Stimulated activated CD4-positive, alpha-beta T cell treated with anti-CD3 and anti-CD28 coated beads, Interleukin-12 subunit alpha, Interleukin-12 subunit beta, amount 100 ng/mL, for 24 hours (primary cell): Measurements from ENCODE around the gene PFDN1.

ENCODE experiments used
- DNase-seq, 2 experiments: peaks; one replicate each; pipeline ENCODE4 v3.0.0-alpha.2; 2020; ENCODE audit warnings: low read depth in 2 of 2

PFDN1 gene

DNA sequence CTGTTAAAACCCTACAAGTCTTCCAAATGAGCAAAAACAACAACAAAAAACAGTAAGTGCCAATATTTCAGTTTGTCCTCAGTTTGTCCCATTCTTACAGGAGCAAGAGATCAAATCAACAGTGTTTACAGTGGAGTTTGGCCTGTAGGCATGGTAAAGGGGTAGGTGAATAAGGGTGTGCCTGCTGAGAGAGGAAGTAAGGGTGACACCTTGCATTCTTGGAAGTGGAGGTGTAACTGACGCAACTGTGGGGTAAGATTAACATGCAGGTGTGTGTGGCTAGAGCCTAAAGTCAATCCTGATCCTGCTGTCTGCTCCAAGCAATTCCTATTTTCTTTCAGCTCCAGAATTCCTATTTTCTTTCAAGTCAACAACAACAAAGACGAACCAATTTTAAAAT is 43.4 kb downstream of the PFDN1 start:
- DNase-seq, result no peak

DNA sequence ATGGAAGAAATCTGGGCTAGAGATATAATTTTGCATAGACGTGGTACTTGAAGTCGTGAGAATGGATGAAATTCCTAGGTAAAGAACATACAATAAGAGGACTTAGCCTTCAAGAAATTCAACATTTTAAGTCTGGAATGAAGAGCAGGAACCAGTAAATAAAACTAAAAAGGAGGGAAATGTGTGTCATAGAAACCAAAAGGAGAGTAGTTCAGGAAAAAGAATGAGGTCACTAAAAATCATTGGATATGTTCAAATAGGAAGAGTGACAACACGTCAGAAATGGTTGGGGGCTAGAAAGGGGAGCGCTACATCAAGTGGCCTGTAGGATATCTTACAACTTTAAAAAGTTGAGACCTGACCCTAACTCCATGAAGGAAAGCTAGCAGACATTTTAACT is 44.0 kb downstream of the PFDN1 start:
- no peak for DNase-seq

DNA sequence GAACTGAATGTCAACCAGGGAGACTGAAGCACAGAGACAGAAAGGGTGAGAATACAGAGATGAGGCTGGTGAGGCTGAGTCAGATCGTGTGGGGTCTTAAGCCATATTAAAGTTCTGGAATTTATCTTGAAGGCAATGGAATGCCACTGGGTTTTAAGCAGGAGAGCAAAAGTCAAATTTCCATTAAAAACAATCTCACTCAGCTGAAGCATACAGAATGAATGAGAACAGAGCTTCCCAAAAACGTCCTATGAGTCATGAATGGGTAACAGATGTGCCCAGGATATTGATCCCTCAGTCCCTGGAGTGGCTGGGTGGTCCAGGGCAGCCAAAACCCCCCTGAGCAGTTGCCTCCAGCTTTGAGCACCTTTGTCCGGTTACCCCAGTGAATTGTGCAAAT is 44.9 kb downstream of the PFDN1 start:
- DNase-seq, result no peak

DNA sequence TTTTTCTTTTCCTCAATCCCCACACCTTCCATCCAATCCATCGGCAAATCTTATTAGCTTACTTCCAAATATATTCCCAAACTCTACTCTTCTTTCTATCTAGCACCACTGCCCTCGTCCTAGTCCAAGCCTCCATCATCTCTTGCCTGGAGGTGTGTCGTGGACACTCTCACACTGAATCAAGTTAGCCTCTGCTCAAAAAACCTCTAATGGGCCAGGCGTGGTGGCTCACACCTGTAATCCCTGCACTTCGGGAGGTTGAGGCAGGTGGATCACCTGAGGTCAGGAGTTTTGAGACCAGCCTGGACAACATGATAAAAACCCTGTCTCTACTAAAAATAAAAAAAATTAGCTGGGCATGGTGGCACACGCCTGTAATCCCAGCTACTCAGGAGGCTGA is 46.2 kb downstream of the PFDN1 start:
- no peak for DNase-seq

DNA sequence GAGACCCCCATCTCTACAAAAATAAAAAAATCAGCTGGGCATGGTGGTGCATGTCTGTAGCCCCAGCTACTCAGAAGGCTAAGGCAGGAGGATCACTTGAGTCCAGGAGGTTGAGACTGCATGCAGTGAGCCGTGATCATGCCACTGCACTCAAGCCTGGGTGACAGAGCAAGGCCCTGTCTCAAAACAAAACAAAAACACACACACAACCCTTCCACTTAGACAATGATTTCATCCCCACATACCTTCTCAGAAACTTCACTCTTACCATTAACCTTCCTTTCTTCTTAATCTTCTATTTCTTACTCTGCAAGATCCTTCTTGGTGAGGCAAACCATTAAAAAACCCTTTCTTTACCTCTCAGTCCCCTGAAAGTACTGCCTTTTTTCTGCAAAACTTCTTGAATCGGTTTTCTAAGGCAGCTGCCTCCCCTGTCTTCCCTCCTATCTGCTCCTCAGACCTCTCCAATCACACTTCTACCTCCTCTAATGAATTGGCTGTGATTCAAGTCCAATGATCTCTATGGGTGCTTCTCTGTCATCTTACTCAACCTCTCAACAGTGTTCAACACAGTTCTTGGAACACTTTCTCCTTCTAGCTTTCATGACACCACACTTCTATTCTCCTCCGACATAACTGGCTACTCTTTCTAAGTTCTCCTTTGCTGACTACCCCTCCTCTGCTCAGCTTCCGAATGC is 47.3 kb downstream of the PFDN1 start:
- no peak for DNase-seq

DNA sequence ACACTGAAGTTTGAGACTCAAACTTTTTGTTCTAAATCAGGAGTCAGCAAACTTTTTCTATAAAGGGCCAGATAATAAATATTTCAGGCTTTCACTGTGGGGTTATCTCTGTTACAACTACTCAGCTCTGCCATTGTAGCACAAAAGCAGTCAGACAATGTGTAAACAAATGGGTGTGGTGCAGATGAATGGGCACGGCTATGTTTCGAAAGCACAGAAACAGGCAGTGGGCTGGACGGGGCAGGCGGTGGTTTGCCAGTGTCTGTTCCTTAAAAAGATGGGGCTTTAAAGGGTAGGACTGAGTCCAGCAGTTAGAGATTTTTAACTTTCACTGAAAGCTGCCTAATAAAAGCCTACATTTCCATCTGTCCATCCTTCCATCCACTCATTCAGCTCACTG is 48.9 kb downstream of the PFDN1 start:
- no peak for DNase-seq

DNA sequence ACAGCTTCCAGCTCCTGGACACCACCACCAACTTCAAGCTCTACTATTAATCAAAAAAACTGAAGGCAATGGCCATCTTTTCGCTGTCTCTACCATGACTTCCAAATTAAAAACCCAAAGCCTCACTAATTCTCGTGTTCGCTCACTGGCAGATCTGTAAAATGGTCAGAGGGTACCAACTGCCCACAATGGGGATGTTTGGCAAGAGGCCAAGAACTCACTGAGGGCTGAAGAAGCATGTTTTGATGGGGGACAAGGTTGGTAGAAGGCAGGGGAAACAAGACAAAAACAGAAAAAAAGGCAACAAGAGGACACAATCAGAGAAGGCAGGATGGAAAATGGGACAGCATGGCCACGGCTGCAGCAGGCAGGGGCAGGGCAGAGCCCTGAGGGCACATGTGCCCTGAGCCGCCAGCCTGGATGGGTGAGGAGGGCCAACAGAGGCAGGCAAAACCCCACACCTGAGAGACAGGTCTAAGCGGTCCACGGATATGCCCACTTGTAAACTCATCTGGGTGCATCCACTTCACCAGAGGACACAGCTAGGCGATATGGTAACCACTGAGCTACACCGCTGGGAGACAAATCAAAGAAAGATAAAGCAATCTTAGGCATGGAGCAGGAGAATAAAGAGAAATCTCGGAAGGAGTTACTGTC is 50.3 kb downstream of the PFDN1 start:
- no peak for DNase-seq

DNA sequence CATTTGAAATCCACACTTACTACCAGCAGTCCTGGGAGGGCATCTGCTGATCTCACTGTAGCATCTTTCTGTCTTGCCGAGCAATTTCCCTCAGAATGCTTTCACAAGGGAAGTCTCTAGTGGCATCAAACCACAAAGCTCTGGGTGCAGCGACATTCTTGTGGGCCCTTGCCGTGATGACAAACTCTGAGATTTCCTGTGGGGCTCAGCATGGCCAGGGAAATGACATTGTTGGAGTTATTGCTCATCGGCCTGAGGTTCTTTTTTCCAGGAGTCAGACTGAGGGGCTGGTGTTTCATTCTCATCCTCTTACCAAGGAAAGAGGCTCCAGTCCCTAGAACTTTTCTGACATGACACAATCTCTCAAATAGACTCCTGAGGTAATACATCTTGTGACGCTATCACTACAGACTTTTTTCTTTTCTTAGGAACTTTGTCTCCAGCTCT is 51.4 kb downstream of the PFDN1 start:
- peak; percentile 31 to 64 for DNase-seq

DNA sequence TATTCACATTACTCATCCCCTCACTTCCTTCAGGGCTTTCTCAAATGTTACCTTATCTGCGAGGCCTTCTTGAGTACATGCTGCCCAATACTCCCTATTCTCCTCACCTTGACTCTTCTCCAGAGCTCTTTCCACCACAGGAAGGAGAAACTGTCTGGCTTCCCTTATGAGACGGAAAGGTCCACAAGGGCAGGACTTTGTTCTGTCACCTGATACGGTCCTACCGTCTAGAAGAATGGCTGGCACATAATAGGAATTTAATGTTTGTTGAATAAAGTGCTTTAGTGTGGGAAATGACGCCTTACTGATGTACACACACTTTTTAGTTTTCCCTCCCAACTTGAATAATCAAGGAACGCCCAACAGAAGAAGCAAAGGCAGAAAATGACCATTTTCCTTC is 52.5 kb downstream of the PFDN1 start:
- DNase-seq, result no peak

DNA sequence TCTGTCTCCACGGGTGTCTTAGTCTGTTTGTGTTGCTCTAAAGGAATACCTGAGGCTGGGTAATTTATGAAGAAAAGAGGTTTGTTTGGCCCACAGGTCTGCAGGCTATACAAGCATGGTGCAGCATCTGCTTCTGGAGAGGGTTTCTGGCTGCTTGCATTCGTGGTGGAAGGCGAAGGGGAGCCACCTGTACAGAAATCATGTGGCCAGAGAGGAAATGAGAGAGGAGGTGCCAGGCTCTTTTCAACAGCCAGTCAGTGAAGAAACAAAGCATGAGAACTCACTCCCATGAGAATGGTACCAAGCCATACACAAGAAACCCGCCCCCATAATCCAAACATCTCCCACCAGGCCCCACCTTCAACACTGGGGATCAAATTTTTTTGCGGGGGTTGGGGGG is 53.4 kb downstream of the PFDN1 start:
- DNase-seq, result no peak

DNA sequence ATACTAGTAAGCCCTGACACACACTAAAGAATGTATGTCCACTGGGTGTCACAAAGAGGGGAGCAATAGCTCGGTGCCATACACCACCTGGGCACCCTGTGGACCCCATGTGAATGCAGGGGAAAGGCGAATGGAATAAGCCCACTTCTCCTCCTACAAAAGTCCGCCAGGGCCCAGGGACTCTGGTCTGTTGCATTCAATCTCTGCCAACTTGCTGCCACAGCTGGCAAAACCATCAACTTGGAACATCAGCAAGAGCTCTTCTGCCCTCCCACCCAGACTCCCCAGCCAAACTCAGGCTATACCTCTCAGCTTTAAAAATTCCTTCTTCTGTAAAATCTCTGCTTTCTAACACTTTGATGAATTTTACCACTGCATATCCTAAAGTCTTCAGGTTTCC is 54.5 kb downstream of the PFDN1 start:
- no peak for DNase-seq

DNA sequence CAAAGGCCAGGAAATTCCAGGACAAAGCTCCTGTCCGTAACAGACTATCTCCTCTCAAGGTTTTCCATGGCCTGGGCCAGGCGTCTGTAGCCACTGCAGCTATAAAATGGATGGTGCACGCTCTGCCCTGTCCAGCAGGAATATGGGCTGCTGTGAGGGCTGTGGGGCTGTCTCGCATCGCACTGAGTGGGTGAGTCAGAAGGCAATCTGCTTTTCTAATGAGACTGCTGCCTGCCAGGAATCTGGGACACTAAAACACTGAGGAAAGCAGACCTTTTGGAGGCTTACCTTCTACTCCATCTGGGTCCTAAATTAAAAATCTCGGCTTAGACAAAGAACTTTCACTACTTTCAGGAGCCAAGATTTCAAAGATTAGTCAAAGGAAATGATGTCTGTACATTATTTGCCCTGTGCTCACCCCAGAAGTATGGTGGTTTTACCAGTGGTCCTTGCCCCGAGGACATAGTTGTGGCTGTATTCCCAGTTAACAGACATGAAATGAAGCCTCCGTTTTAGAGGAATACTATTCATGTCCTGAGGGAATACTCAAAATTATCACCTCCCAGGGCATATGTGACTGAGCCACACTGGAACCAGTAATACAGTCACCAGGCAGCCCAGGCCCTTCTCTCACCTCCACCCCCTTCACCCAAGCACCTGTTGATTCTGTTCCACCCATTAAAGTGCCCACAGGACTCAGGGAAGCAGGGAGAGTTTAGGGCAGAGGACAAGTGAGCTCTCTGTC is 56.4 kb downstream of the PFDN1 start:
- DNase-seq, result no peak

DNA sequence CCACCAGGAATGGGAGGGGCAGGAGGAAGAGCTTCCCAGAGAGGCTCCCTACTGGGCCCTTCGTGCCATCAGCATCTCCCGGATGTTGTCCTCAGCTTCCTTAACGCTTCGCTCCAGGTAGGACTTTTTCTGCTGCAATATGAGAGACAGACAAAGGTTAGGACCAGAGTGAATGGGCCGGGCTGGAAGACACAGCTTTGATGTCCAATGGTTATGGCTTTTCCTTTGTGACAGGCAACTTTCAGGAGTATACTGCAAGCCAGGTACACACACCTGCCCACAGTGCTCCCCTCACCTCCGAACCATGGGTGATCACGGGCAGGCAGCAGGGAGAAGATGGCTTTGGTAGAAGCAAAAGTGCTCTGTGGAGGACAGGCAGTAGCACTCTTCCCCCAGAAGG is 57.0 kb downstream of the PFDN1 start:
- no peak for DNase-seq

DNA sequence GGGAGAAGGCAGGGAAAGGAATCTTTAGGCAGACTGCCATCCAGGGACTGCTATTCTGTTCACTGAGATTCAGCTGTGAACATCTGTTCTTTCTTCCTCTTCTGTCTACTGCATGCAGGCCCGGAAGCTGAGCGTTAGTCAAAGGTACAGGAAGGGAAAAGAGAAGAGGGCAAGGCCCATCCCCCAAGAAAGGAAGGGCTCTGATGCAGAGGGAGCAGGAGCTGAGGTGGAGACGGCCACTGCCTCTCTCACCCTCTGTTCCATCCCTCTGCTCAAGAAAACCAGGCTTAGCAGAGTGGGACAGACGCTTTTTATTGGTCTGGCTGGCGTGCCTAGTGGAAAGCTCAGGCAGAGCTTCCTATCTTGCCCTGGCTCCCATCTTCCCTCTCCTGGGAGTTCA is 57.6 kb downstream of the PFDN1 start:
- DNase-seq, result no peak

DNA sequence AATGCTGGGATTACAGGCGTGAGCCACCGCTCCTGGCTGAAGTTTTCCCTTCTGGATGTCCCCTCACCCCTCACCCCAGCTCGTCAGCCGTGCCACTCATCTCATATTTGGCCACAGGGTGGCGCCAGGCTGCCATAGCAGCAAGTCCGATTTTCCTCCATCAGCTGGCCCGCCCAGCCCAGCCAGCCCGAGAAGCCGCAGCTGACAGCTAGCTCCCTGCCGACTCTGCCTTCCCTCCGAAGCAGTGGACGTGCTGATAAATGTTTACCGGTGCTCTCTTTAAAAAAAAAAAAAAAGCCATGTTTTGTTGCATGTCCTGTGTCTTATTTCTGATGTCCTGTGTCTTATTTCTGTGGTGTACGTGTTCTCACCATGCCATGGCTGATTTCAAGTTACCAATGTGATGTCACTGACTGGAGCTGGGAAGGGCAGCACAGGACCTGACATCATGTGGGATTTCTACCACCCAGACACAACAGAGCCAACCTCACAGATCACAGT is 58.3 kb downstream of the PFDN1 start:
- DNase-seq, result peak; percentile 63 to 75

DNA sequence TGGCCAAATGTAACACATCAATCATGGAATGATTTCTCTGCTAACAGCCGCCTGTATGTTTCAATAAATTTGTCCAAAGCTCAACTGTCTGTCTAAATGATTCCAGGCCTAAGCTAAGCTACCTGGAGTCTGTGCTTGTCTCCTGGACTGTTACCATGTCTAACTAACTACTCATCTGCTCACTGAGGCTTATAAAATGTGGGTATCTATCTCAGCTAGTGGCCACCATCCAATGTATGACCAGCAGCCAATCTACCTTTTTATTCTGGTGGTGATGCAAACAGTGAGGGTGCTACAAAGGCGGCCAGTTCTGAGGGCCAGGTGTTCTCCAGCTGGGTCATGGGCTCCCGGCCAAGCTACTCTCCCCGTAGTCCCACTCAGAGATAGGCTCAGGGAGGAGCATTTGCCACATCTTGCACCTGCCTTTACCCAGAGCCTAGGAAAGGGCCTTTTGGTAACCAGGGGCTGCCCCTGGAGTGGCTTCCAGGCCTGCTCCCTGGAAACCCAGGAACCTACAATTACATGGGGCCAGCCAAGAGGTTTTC is 59.1 kb downstream of the PFDN1 start:
- no peak for DNase-seq

DNA sequence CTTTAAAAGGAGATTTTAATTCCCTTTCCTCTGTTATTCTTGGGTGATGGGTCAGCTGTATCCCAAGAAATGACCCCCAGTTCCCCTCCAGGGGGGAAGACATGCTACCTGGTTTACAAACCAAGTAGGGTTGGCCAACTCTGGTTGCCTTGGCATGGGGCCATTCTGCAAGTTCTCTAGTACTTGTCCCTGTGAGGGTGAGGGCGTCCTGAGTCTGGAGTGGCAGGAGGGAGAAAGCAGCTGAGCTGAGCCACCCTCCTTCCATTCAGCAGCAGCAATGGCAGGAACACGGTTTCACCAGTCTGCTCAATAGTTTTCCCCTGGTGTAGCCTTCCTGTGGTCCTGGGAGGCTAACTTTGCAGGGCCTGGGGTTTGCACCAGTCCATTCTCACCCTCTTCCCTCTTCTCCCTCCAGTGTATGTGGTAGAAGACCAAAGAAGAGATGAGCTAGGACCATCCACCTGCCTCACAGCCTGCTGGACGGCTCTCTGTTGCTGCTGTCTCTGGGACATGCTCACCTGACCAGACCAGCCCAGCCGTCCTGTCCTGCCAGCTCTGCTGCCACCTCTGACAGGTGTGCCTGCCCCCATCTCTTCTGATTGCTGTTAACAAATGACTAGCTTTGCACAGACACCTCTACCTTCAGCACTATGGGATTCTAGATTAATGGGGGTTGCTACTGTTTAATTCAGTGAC is 59.9 kb downstream of the PFDN1 start:
- DNase-seq, result no peak

DNA sequence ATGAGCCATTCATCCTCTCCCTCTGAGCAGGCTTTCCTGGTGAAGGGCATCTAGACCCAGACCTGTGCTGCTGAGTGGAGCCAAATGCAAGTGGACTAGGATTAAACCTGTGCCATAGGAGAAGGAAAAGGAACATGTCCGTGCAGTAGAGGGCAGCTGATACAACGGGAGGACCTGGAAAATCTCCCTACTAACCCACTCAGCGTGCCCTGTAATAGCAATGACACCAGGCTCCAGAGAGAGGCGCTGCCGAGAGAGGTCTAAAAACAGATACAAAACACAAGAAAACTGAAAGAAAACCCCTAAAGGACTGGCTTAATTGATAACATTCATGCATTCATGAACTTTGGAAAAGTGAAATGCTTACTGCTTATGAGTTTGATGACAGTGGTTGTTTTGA is 60.8 kb downstream of the PFDN1 start:
- DNase-seq, result no peak

DNA sequence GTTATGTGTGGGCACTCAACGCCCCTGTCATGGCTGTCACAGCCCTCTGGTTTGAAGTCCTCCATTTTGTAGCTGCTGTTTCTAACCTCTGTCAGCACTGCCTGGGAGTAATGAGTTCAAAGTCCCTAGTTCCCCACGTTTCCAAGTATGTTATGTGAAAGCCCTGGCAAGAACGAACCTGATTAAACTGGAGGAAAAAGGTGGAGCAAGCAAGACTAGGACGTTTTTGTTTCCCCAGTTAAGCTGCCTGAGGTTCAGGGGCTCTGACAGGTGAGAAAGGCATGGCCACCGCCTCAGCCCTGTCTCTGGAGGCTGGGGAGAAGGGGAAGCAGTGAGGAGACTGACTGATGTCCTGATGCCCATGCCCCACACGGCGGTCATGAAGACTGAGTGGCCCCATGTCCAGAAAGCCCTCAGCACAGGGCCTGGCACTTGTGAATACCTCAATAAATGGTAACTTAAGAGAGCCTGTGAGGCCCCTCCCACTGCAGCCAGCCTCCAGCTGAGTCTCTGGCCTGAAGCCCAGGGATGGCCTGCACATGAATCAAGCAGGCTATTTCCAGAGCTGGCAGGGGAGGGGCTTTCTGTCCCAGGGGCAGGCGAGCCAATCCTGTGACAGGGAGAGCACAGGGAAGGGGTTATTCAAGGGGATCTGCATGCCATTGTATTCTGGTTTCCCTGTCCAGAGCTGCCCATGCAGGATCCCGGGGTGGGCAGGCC is 61.8 kb downstream of the PFDN1 start:
- no peak for DNase-seq

DNA sequence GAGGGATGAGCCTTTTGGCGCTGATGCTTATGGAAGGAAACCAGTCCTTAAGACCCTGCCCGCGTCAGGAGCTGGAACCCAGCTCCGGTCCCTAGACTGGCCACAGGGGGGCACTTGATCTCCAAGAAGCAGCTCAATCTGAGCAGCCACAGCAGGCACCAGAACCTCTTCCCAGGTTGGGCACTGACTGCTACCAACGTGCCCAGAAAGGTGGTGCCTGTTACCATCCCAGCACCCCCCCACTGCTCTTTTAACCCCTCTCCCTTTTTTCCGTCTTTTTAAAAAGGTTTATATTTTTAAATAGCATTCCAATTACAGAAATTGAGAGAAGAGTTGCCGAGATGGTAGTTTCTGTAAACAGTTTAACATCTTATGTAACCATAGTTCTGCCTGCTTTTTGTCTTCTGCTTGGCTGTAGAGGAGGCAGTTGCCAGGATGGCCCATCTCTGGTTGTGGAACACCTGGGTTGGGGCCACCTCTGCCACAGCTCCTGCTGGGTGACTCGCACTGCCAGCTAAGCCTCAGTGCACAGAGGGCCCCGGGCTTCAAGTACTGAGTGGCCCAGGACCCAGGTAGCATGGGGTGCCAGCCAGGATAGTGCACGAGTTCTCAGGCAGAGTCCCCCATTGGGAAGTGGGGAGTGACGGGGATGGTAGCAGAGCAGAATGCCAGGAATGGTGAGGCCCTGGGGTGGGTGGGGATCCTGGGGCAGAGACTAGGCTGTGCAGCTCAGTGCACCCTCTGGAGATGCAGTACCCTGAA is 62.8 kb downstream of the PFDN1 start:
- DNase-seq, result peak; percentile 24 to 65

DNA sequence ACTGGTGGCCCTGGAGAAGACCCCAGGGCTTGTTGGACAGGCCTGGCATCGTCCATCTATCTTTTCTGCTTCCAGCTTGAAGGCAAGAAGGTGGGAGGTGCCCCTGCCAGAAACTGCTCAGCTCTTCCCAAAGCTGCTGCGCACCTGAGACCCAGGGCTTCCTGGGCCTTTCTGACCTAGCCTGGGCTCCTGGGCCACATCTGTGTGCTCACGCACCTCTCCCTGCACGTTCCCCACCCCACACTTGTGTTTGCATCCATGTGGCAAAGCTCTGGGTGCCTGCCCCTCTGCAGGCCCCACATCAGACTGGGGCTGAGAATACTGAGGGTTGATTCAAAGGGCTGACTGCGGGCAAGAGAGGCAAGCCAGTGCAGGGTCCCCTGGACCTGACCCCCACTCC is 63.4 kb downstream of the PFDN1 start:
- no peak for DNase-seq
